ENCODE data around the gene AK5.

- no peak for TF ChIP-seq CTCF (IDR thresholded peaks at IDR 0.05)
- no peak for TF ChIP-seq EZH2 (IDR thresholded peaks at IDR 0.05; ENCODE audit: borderline replicate concordance, insufficient read depth, low read depth, low read length, poor library complexity, severe bottlenecking)
Measured at GRCh38 chr1:77562596-77563150, 280.9 kb downstream of the AK5 start.

Measured in B cell (primary cell).